Endothelial cell (in vitro differentiated cells): Measurements from ENCODE around the gene STRA8. TPM values are rescaled to one million over a fixed set of nuclear protein-coding genes. Genes with fewer than 3 reads are reported as not detected.

Experiments
- DNase-seq: peaks from one replicate; pipeline ENCODE4 v3.0.0; 2021; ENCODE audit warnings: low spot score
- H3K27ac Mint-ChIP-seq: one replicate; pipeline ENCODE4 v1.8.0; 2021; ENCODE audit warnings: mixed read lengths, inconsistent platforms; ENCODE audit not compliant: unreplicated experiment
- H3K27me3 Mint-ChIP-seq: one replicate; pipeline ENCODE4 v1.8.0; 2021; ENCODE audit warnings: mild to moderate bottlenecking, moderate library complexity, mixed read lengths, inconsistent platforms; ENCODE audit not compliant: unreplicated experiment
- H3K36me3 Mint-ChIP-seq: one replicate; pipeline ENCODE4 v1.8.0; 2021; ENCODE audit warnings: mild to moderate bottlenecking, low read depth, mixed read lengths, inconsistent platforms; ENCODE audit not compliant: unreplicated experiment
- H3K4me1 Mint-ChIP-seq: one replicate; pipeline ENCODE4 v1.8.0; 2021; ENCODE audit warnings: mild to moderate bottlenecking, mixed read lengths, inconsistent platforms; ENCODE audit not compliant: unreplicated experiment
- H3K4me3 Mint-ChIP-seq: one replicate; pipeline ENCODE4 v1.8.0; 2021; ENCODE audit warnings: mild to moderate bottlenecking, mixed read lengths, inconsistent platforms; ENCODE audit not compliant: unreplicated experiment
- H3K9me3 Mint-ChIP-seq: one replicate; pipeline ENCODE4 v1.8.0; 2021; ENCODE audit warnings: mixed read lengths, inconsistent platforms; ENCODE audit not compliant: unreplicated experiment
- total RNA-seq: library from RNA; stranded (reverse); fragmentation: NEBNext Ultra II Directional; extraction: Animal tissue kit (Norgen Biotek cat#: 25700); gene quantifications from one replicate; pipeline ENCODE4 v1.2.1, GENCODE V29; 2021; ENCODE audit not compliant: unreplicated experiment
- TF ChIP-seq, protein P1 (sequence below): fragments of 200-600 bp; sonication (generic); IDR thresholded peaks from one replicate; pipeline ENCODE4 v1.5.0; 2021; ENCODE audit warnings: antibody characterized with exemption; ENCODE audit not compliant: unreplicated experiment

Gene STRA8
- total RNA-seq, 1 donor from 2014 or later, result not detected

DNA sequence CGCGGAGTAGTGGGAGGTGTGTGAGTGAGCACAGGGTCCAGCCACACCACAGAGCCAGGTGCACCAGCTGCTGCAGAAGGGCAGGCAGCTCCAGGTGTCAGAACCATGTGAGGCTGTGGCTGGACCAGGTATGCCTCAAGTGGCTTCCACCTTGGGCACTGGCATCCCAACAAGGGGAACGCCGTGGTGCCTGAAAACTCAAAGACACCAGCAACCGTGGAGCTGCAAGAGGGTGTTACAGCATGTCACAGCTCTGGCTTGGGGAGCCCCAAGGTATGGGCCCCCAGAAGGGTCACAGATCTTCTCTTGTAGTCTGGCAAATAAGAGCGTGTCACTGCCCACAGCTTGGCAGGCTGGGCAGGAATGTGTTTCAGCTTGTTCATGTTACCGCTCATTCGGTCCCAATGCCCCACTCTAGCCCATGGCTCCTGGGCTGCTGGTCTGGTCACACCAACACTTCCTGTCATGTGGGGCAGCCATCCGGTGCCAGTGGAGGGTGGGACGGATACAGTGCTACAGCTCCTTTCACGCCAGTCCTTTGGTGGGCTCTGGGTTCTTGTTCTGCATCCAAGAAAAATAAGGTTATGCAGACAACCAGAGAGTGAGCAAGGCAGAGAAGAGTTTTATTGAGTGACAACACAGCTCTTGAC is 29.8 kb downstream of the STRA8 start:
- DNase-seq, result no peak
- Mint-ChIP-seq H3K36me3 (peaks cover 7% of the 10 kb centered on the region), H3K9me3 (no peaks in the 10 kb centered on the region)

DNA sequence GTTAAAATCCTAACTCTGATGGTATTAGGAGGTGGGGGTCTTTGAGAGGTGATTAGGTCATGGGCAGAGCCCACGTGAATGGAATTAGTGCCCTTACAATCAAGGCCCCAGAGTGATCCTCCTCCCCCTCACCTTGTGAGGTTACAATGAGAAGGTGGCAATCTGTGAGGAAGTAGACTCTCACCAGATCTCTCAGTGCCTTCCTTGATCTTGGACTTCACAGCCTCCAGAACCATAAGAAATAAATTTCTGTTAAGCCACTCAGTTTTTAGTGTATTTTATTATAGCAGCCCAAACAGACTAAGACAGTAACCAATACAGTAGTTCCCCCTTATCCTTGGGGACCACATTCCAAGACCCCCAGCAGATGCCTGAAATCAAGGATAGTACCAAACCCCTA is 32.0 kb downstream of the STRA8 start:
- no peak overlapping the region for H3K27ac Mint-ChIP-seq
- peaks cover 7% of the 10 kb centered on the region for H3K27me3 Mint-ChIP-seq
- H3K4me3 Mint-ChIP-seq, result no peak overlapping the region
- peaks cover 8% of the 10 kb centered on the region for H3K36me3 Mint-ChIP-seq
- DNase-seq, result no peak
- H3K4me1 Mint-ChIP-seq, result peaks cover 8% of the 10 kb centered on the region
- TF ChIP-seq, protein P1, sequence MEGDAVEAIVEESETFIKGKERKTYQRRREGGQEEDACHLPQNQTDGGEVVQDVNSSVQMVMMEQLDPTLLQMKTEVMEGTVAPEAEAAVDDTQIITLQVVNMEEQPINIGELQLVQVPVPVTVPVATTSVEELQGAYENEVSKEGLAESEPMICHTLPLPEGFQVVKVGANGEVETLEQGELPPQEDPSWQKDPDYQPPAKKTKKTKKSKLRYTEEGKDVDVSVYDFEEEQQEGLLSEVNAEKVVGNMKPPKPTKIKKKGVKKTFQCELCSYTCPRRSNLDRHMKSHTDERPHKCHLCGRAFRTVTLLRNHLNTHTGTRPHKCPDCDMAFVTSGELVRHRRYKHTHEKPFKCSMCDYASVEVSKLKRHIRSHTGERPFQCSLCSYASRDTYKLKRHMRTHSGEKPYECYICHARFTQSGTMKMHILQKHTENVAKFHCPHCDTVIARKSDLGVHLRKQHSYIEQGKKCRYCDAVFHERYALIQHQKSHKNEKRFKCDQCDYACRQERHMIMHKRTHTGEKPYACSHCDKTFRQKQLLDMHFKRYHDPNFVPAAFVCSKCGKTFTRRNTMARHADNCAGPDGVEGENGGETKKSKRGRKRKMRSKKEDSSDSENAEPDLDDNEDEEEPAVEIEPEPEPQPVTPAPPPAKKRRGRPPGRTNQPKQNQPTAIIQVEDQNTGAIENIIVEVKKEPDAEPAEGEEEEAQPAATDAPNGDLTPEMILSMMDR, result no peak
- H3K9me3 Mint-ChIP-seq, result no peaks in the 10 kb centered on the region

More for the DNA sequence above, 29.8 kb downstream of the STRA8 start:
- Mint-ChIP-seq H3K27ac (no peak overlapping the region), H3K27me3 (peaks cover 8% of the 10 kb centered on the region), H3K4me1 (peaks cover 8% of the 10 kb centered on the region), H3K4me3 (no peak overlapping the region)
- TF ChIP-seq, protein P1, result no peak

DNA sequence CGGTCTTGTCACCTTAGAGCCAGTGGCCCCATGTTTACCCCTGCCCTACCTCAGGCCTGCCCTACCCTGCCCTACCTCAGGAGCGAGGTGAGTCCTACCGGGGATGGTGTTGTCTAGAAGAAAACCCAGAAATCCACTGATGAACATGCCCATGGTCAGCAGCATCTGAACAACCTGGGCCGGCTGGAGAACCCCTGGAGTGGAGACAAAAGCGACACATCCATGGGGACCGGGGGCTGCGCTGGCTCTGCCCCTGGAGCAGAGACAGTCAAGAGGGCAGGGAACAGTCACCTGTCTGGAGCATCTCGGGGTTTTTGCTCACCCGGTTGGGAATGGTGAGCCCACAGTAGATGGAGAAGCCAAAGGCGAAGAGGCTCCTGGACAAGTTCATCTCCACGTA is 36.3 kb downstream of the STRA8 start:
- DNase-seq, result no peak
- Mint-ChIP-seq H3K27me3 (peaks cover 5% of the 10 kb centered on the region), H3K9me3 (no peaks in the 10 kb centered on the region)

DNA sequence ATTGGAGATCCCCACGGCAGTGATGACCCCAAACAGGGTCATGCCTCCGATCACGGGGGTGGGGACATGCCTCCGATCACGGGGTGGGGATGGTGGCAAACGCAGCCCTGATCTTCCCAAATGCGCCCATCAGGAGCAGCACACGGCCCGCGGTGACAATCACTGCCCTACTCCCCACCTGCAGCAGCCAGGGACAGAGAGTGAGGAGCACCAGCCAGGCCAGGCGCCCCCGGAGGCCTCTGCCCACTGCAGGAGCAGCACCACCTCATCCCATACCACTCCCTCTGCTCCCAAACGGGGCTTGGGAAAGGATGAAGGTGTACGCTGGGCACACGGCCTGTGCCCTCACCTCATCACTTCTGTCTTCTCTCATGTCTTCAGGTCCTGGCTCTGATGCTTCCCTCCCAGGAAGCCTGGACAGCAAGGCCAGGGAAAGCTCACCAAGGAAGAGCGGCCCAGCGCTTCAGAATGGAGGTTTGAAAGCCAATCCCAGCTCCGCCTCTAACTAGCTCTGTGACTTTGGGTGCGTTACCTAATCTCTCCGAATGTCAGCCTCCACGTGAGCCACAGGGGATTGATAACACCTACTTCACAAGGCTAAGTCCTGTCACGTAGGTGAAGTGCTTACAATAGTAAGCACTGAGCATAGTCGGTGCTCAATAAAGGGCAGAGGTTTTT is 37.1 kb downstream of the STRA8 start:
- no peak for DNase-seq
- Mint-ChIP-seq H3K27ac (no peak overlapping the region), H3K9me3 (peaks cover 3% of the 10 kb centered on the region), H3K36me3 (peaks cover 10% of the 10 kb centered on the region), H3K4me1 (no peaks in the 10 kb centered on the region), H3K4me3 (no peak overlapping the region), H3K27me3 (peaks cover 5% of the 10 kb centered on the region)
- TF ChIP-seq, protein P1, result no peak

More for the DNA sequence above, 36.3 kb downstream of the STRA8 start:
- Mint-ChIP-seq H3K4me3 (no peak overlapping the region), H3K27ac (no peak overlapping the region), H3K36me3 (peaks cover 8% of the 10 kb centered on the region), H3K4me1 (no peaks in the 10 kb centered on the region)
- TF ChIP-seq, protein P1, result no peak

DNA sequence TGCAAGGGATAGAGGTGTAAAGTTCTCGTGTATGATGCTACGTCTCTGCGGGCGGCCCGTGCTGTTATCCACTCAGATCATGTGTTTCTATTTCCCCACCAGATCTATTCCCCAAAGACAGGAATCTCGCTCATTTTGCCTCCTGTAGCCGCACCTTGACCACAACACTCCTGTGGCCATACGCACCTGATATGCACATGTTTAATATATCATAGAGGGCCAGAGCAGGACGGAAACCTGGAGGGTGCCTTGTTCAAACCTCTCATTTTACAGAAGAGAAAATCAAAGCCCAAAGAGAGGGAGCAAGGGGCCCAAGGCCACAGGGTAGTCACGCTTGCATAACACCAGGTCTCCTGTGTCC is 37.6 kb downstream of the STRA8 start:
- DNase-seq, result no peak
- TF ChIP-seq, protein P1, result no peak
- Mint-ChIP-seq H3K27me3 (peaks cover 5% of the 10 kb centered on the region), H3K9me3 (peaks cover 6% of the 10 kb centered on the region), H3K27ac (no peak overlapping the region), H3K4me1 (no peaks in the 10 kb centered on the region), H3K36me3 (peaks cover 12% of the 10 kb centered on the region), H3K4me3 (no peak overlapping the region)
